ENCODE results near the gene STAT2.
"Not testable (repeated sequence)": the region's sequence is repeated elsewhere in the genome, so short reads cannot be mapped to it uniquely, and the experiment has no call there.

The STAT2 gene

GRCh38 chr12:56359851-56360767, at the start of gene STAT2:
Gene STAT2, minus strand, starts transcription at chr12:56360107. Its CDS starts 3,536 bp downstream, at chr12:56356571.
- DNase-seq, result peak; percentile 96 to 97

DNA sequence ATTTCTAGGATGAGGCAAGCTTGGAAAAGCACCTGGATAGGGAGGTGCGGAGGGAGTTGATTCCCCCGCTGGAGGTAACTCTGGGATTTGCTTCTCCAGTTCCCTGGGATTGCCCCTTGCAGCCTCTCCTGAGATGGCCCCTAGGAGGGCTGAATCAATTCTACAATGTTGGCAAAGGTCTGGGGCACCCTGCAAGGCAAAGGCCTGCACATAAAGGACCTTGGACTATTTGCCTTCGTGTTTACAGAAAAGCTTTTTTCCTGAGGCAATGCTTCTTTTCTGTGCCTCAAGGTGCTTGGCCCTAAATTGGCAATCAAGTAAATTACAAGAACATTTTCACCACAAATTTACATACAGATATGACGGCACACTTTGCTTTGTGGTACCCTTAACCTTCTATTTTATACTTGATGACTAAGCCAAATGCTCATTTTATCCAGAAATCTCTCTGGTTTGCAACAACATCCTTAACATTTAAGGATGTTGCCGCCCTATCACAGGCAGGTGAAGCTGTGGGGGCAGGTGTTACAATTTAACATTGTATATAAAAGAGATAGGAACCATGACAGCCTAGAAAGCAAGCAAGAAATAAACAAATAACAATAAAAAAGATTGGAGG, 49.0 kb upstream of the STAT2 start:
- no peak for DNase-seq

DNA sequence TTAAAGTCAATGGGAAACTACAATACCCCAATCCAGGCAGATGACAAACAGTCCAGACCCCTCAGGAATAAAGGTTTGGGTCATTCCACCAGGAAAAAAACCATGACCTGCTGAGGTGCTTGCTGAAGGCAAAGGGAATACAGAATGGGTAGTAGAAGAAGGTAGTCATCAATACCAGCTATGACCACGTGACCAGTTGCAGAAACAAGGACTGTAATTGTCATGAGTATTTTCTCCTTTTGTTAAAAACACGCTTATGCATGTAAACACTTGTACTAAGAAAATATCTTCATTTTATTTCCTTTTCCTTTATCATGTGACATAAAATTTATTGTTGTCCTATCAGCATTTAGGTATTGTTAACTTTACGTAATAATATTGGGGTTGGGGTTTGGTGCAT, 44.3 kb upstream of the STAT2 start:
- DNase-seq, result not testable (repeated sequence)

DNA sequence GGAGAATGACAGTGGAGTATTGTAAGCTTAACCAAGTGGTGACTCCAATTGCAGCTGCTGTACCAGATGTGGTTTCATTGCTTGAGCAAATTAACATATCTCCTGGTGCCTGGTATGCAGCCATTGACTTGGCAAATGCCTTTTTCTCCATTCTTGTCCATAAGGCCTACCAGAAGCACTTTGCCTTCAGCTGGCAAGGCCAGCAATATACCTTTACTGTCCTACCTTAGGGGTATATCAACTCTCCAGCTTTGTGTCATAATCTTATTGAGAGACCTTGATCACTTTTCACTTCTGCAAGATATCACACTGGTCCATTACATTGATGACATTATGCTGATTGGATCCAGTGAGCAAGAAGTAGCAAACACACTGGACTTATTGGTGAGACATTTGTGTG, 41.7 kb upstream of the STAT2 start:
- not testable (repeated sequence) for DNase-seq

DNA sequence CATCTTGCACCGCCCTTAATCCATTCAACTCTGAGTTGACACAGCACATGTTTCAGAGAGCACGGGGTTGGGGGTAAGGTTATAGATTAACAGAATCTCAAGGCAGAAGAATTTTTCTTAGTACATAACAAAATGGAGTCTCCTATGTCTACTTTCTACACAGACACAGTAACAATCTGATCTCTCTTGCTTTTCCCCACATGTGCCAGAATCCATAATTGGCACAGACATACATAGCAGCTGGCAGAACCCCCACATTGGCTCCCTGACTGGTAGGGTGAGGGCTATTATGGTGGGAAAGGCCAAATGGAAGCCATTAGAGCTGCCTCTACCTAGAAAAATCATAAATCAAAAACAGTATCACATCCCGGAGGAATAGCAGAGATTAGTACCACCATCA, 41.2 kb upstream of the STAT2 start:
- not testable (repeated sequence) for DNase-seq

GRCh38 chr12:56399466-56399865, 39.6 kb upstream of the STAT2 start:
- not testable (repeated sequence) for DNase-seq

GRCh38 chr12:56398324-56398723, 38.4 kb upstream of the STAT2 start:
- DNase-seq, result no peak

DNA sequence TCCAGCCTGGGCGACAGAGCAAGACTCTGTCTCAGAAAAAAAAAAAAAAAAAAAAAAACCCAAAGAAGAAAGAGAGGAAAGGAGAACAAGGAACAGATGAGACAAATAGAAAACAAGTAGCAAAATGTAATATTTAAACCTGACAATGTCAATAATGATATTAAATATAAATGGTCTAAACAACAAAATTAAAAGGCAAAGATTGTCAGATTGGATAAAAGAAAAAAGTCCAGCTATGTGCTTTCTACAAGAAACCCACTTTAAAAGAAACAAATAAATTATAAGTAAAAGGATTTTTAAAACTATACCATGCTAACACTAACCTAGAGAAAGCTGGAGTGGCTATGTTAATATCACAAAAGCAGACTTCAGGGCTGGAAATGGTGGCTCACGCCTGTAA, 32.4 kb upstream of the STAT2 start:
- DNase-seq, result no peak

GRCh38 chr12:56391721-56392120, 31.8 kb upstream of the STAT2 start:
- DNase-seq, result no peak

- no peak for DNase-seq
These were observed 29.5 kb upstream of the STAT2 start for GRCh38 chr12:56389412-56389811.

DNA sequence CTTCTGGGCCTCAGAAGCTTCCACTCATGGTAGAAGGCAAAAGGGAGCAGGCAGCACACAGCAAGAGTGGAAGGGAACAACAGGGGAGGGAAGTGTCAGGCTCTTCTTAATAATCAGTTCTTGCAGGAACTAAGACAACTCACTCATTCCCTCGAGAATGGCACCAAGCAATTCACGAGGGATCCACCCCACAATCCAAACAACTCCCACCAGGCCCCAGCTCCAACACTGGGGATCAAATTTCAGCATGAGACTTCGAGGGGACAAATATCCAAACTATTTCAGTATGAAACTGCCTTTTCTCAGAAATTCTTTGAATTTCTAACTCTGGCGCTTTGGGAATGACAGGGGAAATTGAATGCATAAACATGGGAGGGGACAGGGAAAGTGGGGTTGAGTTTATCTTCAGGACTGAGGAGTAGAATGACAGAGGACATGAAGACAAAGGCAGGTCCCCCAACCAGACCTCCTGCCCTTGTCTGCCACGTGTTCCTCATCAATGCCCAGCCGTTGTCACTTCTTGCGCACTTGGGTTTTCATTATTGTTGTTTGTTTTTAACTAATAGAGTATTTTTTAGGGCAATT, 27.3 kb upstream of the STAT2 start:
- no peak for DNase-seq

GRCh38 chr12:56385873-56386272, 26.0 kb upstream of the STAT2 start:
- peak; percentile 14 to 62 for DNase-seq

GRCh38 chr12:56382611-56383010, 22.7 kb upstream of the STAT2 start:
- DNase-seq, result no peak

DNA sequence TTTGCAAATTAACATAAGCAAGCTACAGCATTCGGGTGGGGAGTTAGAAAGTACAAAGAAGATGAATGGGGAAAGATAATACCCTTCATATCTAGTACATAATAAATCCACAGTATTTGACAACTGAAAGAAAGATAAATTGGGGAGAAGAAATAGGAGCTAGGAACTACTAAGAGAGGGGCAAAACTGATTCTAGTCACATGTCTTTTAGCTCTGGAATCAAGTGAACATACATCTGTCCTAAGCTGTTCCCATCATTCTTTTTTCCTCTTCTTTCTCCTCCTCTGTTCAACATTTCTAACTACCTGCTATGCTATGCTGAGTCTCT, 18.0 kb upstream of the STAT2 start:
- no peak for DNase-seq

DNA sequence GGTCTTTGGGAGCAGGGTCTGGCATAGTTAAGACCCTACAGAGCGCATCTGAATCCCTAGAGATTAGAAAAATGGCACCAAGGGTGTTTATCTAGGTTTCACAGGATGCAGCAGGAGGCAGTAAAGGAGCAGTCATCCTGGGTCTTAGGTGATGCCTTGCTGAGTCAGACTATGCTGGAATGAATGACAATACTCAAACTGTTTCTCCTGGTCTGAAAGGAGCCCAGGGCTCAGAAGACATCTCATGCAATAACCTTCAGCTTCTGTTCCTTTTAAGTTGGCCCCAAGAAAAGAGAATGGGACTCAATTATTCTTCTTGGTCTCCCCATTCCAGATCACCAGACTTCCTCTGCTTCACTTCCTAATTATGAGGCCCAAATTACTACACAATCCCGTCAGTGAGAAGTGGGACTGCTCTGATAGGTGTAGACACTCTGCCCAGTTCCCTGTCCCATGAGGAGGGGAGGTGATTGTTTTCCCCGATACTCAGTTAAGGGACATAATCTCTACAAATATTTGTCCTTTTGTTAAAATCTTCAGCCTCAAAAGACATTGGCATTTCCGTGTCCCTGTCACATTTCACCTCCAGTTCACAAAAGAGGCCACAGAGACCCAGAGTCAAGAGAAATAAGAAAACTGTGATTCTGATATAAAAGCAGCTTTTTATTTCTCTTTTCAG, 17.5 kb upstream of the STAT2 start:
- DNase-seq, result no peak

GRCh38 chr12:56375598-56376434, 15.9 kb upstream of the STAT2 start:
- DNase-seq, result no peak

DNA sequence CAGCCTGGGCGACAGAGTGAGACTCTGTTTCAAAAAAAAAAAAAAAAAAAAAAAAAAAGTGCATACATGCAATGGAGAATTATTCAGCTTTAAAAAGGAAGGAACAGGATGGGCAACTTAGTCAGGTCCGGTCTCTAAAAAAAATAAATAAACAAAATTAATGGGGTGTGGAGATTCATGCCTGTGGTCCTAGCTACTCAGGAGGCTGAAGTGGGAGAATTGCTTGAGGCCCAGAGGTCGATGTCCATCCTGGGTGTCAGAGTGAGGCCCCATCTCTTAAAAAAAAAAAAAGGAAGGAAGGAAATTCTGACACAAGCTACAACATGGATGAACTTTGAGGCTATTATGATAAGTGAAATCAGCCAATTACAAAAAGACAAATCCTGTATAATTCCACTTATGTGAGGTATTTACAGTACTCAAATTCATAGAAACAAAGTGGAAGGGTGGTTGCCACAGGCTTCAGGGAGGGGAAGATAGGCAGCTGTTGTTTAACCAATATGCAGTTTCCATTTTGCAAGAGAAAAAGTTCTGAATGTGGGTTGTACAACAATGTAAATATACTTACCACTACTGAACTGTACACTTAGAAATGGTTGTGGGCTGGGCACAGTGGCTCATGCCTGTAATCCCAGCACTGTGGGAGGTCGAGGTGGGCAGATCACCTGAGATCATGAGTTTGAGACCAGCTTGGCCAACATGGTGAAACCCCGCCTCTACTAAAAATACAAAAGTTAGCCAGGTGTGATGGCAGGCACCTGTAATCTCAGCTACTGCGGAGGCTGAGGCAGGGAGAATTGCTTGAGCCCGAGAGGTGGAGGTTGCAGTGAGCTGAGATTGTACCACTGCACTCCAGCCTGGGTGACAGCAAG, 15.1 kb upstream of the STAT2 start:
- DNase-seq, result no peak

DNA sequence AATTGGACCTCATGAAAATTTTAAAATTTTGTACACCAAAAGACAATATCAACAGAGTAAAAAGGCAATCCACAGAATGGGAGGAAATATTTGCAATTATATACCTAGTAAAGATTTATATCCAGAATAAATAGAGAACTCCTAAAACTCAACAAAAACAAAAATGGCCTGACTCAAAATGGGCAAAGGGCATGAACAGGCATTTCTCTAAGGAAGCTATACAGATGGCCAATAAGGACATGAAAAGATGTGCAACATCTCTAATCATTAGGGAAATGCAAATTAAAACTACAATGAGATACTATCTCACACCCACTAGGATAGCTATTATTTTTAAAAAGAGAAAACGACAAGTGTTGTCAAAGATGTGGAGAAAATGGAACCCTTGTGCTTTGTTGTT, 13.6 kb upstream of the STAT2 start:
- no peak for DNase-seq

- DNase-seq, result no peak
These were observed 7.0 kb upstream of the STAT2 start for GRCh38 chr12:56366948-56367347.

DNA sequence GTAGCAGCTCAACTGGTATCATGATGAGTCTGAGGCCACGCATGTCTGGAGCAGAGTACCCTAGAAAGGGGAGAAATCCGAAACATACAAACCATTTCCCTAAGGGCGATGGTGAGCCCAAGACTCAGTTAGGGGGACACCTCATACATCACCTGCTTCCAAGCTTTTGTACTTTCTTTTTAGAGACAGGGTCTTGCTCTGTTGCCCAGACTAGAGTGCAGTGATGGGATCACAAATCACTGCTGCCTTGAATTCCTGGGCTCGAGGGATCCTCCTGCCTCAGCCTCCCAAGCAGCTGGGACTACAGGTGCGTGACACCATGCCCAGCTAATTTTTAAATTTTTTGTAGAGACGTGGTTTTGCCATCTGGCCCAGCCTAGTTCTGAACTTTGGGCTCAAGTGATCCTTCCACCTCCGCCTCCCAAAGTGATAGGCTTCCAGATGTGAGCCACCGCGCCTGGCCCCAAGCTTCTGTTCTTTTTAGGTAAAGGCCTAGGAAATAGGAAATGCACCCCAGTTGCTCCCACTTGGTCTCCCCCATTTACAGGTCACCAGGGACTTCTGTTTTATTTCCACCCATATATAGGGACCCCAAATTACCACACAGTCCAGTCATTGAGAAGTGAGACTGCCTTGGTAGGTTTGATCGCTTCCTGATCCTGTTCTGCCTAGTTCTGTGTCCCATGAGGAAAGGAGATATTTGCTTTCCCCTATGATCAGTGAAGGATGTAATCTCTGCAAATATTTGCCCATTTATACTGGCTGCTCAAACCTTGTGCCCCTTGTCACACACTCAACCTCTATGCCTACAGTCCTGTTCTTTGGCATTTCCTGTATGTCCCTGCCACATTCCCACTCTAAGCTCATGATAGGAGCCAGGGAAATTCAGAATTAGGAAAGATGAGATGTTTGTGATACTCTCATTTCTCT, 2.5 kb upstream of the STAT2 start, which contains the start of gene APOF:
Gene APOF, minus strand, starts transcription at position 728 of the 930 bp plus-strand sequence. Its CDS starts 112 bp downstream, at position 616.
- no peak for DNase-seq
